Choroid plexus epithelial cell (primary cell): ENCODE measurements around the gene SLIT1.

Experiments
- DNase-seq: peaks from one replicate; pipeline ENCODE4 v3.0.0-alpha.2; 2010; ENCODE audit warnings: low read depth
- H3K4me3 ChIP-seq: 2 replicates; pipeline ENCODE4 v1.5.1; 2011; ENCODE audit warnings: low read depth, mild to moderate bottlenecking, control low read depth, low read length, moderate library complexity
- CTCF ChIP-seq: conservative IDR thresholded peaks from 2 replicates; pipeline ENCODE4 v1.5.1; 2011; ENCODE audit warnings: low read depth, mild to moderate bottlenecking, control low read depth, inconsistent platforms, low read length, moderate library complexity

Gene SLIT1

GRCh38 chr10:97031459-97031858 lies 154.3 kb downstream of the SLIT1 start:
- TF ChIP-seq CTCF = no peak
- DNase-seq = no peak
- H3K4me3 ChIP-seq = no peak overlapping the region

GRCh38 chr10:97030894-97031293 lies 154.9 kb downstream of the SLIT1 start:
- TF ChIP-seq CTCF = no peak
- DNase-seq = no peak
- H3K4me3 ChIP-seq = no peak overlapping the region

- no peak overlapping the region for H3K4me3 ChIP-seq
- DNase-seq = no peak
- no peak for TF ChIP-seq CTCF
Observed at GRCh38 chr10:97029271-97029670, 156.5 kb downstream of the SLIT1 start.

- DNase-seq = no peak
- TF ChIP-seq CTCF = no peak
- H3K4me3 ChIP-seq = no peak overlapping the region
Observed at GRCh38 chr10:97028832-97029178, 157.0 kb downstream of the SLIT1 start.

- peak; percentile 39 for DNase-seq
Observed at GRCh38 chr10:97028126-97028831, 157.5 kb downstream of the SLIT1 start.

GRCh38 chr10:97025613-97026242 lies 160.0 kb downstream of the SLIT1 start:
- no peak overlapping the region for H3K4me3 ChIP-seq
- peak; percentile 73 for TF ChIP-seq CTCF
- DNase-seq = peak; percentile 75

More at GRCh38 chr10:97028126-97028831, 157.5 kb downstream of the SLIT1 start:
- H3K4me3 ChIP-seq = no peak overlapping the region
- no peak for TF ChIP-seq CTCF
